PFSK-1 (cell line): ENCODE measurements around the gene GGN.

Experiments
- FOXP2 ChIP-seq: optimal IDR thresholded peaks from 2 replicates; pipeline ENCODE3; 2011; ENCODE audit warnings: borderline replicate concordance, control low read depth, inconsistent platforms; ENCODE audit not compliant: insufficient read depth; ENCODE audit errors: extremely low read length, extremely low read depth
- POLR2AphosphoS5 ChIP-seq: IDR thresholded peaks from 2 replicates; pipeline ENCODE4 v1.6.1; 2012; ENCODE audit warnings: low read depth, mild to moderate bottlenecking, control low read depth, low read length, moderate library complexity
- REST ChIP-seq, 2 experiments: IDR thresholded peaks; 2 replicates each; pipeline versions ENCODE4 v1.6.1 to v1.8.0; 2011 to 2012; ENCODE audit warnings: low read depth in 2 of 2, low read length in 2 of 2, control low read depth in 1 of 2, inconsistent platforms in 1 of 2, mild to moderate bottlenecking in 1 of 2, moderate library complexity in 1 of 2; ENCODE audit not compliant: insufficient read depth in 1 of 2
- SIN3A ChIP-seq: IDR thresholded peaks from 2 replicates; pipeline ENCODE4 v1.6.1; 2012; ENCODE audit warnings: mild to moderate bottlenecking, low read length, moderate library complexity, borderline replicate concordance; ENCODE audit not compliant: insufficient read depth
- TAF1 ChIP-seq: IDR thresholded peaks from 2 replicates; pipeline ENCODE4 v1.6.1; 2012; ENCODE audit warnings: low read length, control low read depth, borderline replicate concordance; ENCODE audit not compliant: insufficient read depth

Gene GGN

GRCh38 chr19:38395381-38396114 lies 7.7 kb upstream of the GGN start:
- TF ChIP-seq FOXP2 (no peak), TAF1 (no peak), SIN3A (no peak), REST (IDR thresholded peaks at IDR 0.05; ENCODE audit: insufficient read depth in 1 of 2, low read depth in 2 of 2, low read length in 2 of 2) (no peak), POLR2AphosphoS5 (no peak)

GRCh38 chr19:38394488-38394887 lies 6.7 kb upstream of the GGN start:
- no peak for TF ChIP-seq FOXP2
- TF ChIP-seq TAF1: no peak
- no peak for TF ChIP-seq REST (IDR thresholded peaks at IDR 0.05; ENCODE audit: insufficient read depth in 1 of 2, low read depth in 2 of 2, low read length in 2 of 2)
- no peak for TF ChIP-seq POLR2AphosphoS5
- TF ChIP-seq SIN3A: no peak

GRCh38 chr19:38392707-38393308 lies 5.0 kb upstream of the GGN start:
- TF ChIP-seq SIN3A (no peak), REST (IDR thresholded peaks at IDR 0.05; ENCODE audit: insufficient read depth in 1 of 2, low read depth in 2 of 2, low read length in 2 of 2) (no peak), FOXP2 (no peak), TAF1 (no peak), POLR2AphosphoS5 (no peak)

- TF ChIP-seq FOXP2 (no peak), SIN3A (no peak), REST (IDR thresholded peaks at IDR 0.05; ENCODE audit: insufficient read depth in 1 of 2, low read depth in 2 of 2, low read length in 2 of 2) (no peak), POLR2AphosphoS5 (no peak; the same call in 1 of the 2 replicates), TAF1 (no peak)
Measured at GRCh38 chr19:38391911-38392464, 4.2 kb upstream of the GGN start.
